Measurements from ENCODE around the gene GUCY2D. TPM values are rescaled to one million over a fixed set of nuclear protein-coding genes. Genes with fewer than 3 reads are reported as not detected.

Gene GUCY2D
- total RNA-seq: not detected

GRCh38 chr17:8001976-8002720 lies at the start of gene GUCY2D:
TSS of gene GUCY2D (plus strand) at chr17:8002615. CDS start at chr17:8003048, 433 bp downstream.

GRCh38 chr17:8038954-8039610 lies 36.7 kb downstream of the GUCY2D start, which contains the start of gene ALOX15B:
TSS of gene ALOX15B (plus strand) at chr17:8039059. CDS start at chr17:8039156, 97 bp downstream.

Other genes with a start within 250 kb of the GUCY2D start
- 33.5 TPM for gene KDM6B, start 168.4 kb upstream of the GUCY2D start, total RNA-seq
- gene TMEM88, start 147.5 kb upstream of the GUCY2D start, total RNA-seq: 1.9 TPM
- 24.1 TPM for gene NAA38, start 145.1 kb upstream of the GUCY2D start, total RNA-seq
- gene CYB5D1, start 144.6 kb upstream of the GUCY2D start, total RNA-seq: 18.2 TPM
- gene CHD3, start 113.8 kb upstream of the GUCY2D start, total RNA-seq: 496 TPM
- 7.5 TPM for gene RNF227, start 86.3 kb upstream of the GUCY2D start, total RNA-seq
- 7.5 TPM for gene KCNAB3, start 72.8 kb upstream of the GUCY2D start, total RNA-seq
- 32.2 TPM for gene TRAPPC1, start 70.7 kb upstream of the GUCY2D start, total RNA-seq
- gene CNTROB, start 70.4 kb upstream of the GUCY2D start, total RNA-seq: 46.0 TPM
- gene ALOX15B, start 36.4 kb downstream of the GUCY2D start, total RNA-seq: not detected
- 0.63 TPM for gene ALOX12B, start 85.1 kb downstream of the GUCY2D start, total RNA-seq
- gene ALOXE3, start 115.9 kb downstream of the GUCY2D start, total RNA-seq: 0.63 TPM
- 1.9 TPM for gene HES7, start 121.5 kb downstream of the GUCY2D start, total RNA-seq
- 16.6 TPM for gene PER1, start 149.8 kb downstream of the GUCY2D start, total RNA-seq
- gene VAMP2, start 160.3 kb downstream of the GUCY2D start, total RNA-seq: 40.7 TPM
- gene TMEM107, start 173.8 kb downstream of the GUCY2D start, total RNA-seq: 17.5 TPM
- gene BORCS6, start 187.6 kb downstream of the GUCY2D start, total RNA-seq: 4.1 TPM
- 10.0 TPM for gene AURKB, start 208.0 kb downstream of the GUCY2D start, total RNA-seq
- 36.0 TPM for gene CTC1, start 245.4 kb downstream of the GUCY2D start, total RNA-seq
- 35.1 TPM for gene PFAS, start 246.7 kb downstream of the GUCY2D start, total RNA-seq

All from parietal lobe (tissue), 1 donor.